Sigmoid colon (tissue), 7 donors: ENCODE data around the gene LRRC39. TPM values are rescaled to one million over a fixed set of nuclear protein-coding genes. Genes with fewer than 3 reads are reported as not detected.
"Not testable (repeated sequence)": the region's sequence is repeated elsewhere in the genome, so short reads cannot be mapped to it uniquely, and the experiment has no call there.

Source experiments
- DNase-seq: peaks from one replicate; pipeline ENCODE4 v3.0.0-alpha.2; 2019
- H3K27ac ChIP-seq, 4 donors: fragments of 200-600 bp; sonication (generic); one replicate each; pipeline ENCODE4 v1.5.1; 2016 to 2019; ENCODE audit warnings: mild to moderate bottlenecking in 1 of 4
- H3K27me3 ChIP-seq, 3 donors: fragments of 200-600 bp; sonication (generic); one replicate each; pipeline ENCODE4 v1.5.1; 2019; ENCODE audit warnings: mild to moderate bottlenecking in 1 of 3
- H3K36me3 ChIP-seq, 4 donors: fragments of 200-600 bp; sonication (generic); one replicate each; pipeline ENCODE4 v1.5.1; 2016 to 2019
- H3K4me1 ChIP-seq, 4 donors: fragments of 200-600 bp; sonication (generic); one replicate each; pipeline ENCODE4 v1.5.1; 2017 to 2019
- H3K4me3 ChIP-seq, 4 donors: fragments of 200-600 bp; sonication (generic); one replicate each; pipeline ENCODE4 v1.5.1; 2017 to 2019; ENCODE audit warnings: mild to moderate bottlenecking in 2 of 4, moderate library complexity in 1 of 4
- H3K9me3 ChIP-seq, 4 donors: fragments of 200-600 bp in 3 of 4; sonication (generic) in 3 of 4; one replicate each; pipeline versions ENCODE4 v1.5.1 to v1.6.1; 2013 to 2019
- CTCF ChIP-seq, 4 experiments: fragments of 450-650 bp in 3 of 4; fragments of 200-600 bp in 1 of 4; IDR thresholded peaks; one replicate each; pipeline ENCODE4 v1.5.1; 2016 to 2019; ENCODE audit warnings: antibody characterized with exemption in 4 of 4, mild to moderate bottlenecking in 3 of 4, moderate library complexity in 2 of 4
- EP300 ChIP-seq, 4 donors: sonication (generic); formaldehyde crosslinking; IDR thresholded peaks; one replicate each; pipeline ENCODE4 v1.6.1; 2017; ENCODE audit warnings: antibody characterized with exemption in 4 of 4
- POLR2A ChIP-seq, 2 donors: fragments of 450-650 bp; IDR thresholded peaks; one replicate each; pipeline ENCODE4 v1.6.1; 2016; ENCODE audit warnings: antibody characterized with exemption in 2 of 2, mild to moderate bottlenecking in 2 of 2, moderate library complexity in 2 of 2
- POLR2AphosphoS5 ChIP-seq, 4 donors: sonication (generic); formaldehyde crosslinking; IDR thresholded peaks; one replicate each; pipeline ENCODE4 v1.6.1; 2017; ENCODE audit warnings: antibody characterized with exemption in 4 of 4
- WGBS, 2 donors: extraction: QIAGEN DNeasy Blood & Tissue Kit; methylation state at CpG; one replicate each; pipeline ENCODE4 v1.1.7; 2013; 5-methylcytosine and 5-hydroxymethylcytosine counted together
- intact Hi-C: fragments of 100-400 bp; cut with DNase I; formaldehyde crosslinking; loops from one replicate; pipeline ENCODE4 v1.15.1; 2023
- polyA plus RNA-seq, 3 donors: library from polyadenylated mRNA; stranded (reverse); fragments of 200-250 nt; gene quantifications; one replicate each; pipeline ENCODE4 v1.2.3, GENCODE V29; 2013
- total RNA-seq, 4 donors: library from RNA; depleted of rRNA; stranded (reverse); fragments of >200 nt; gene quantifications; one replicate each; pipeline ENCODE4 v1.1.0, GENCODE V29; 2016
- donor health status: healthy with polysubstance abuse.
- donor health status: Bipolar disorder and iron deficiency.
- donor health status: healthy.

LRRC39 gene
- total and polyA plus RNA-seq, 7 donors, result 0.52 to 4.2 (median 1.6) TPM; not detected in 2

GRCh38 chr1:100202703-100203102, 24.6 kb upstream of the LRRC39 start:
- not testable (repeated sequence) for DNase-seq, H3K27me3 ChIP-seq, H3K9me3 ChIP-seq
- Histone ChIP-seq H3K4me1 (peaks cover 0 to 49% (median 26%) of the 10 kb centered on the region in 4 donors), H3K4me3 (peak overlapping the region in 1 of 4 donors; percentile 4), H3K27ac (peak overlapping the region in 3 of 4 donors; percentile 73 to 79 (median 73)), H3K36me3 (peaks cover 0 to 45% (median 6%) of the 10 kb centered on the region in 4 donors)
- intact Hi-C loops, result loop anchor here (2.0 to 5.0 kb wide), 2 partner anchors 70 to 160 kb away; partner anchors contain the start of genes SASS6 and TRMT13
- TF ChIP-seq EP300 (IDR thresholded peaks at IDR 0.05), result peak; percentile 49 to 91 (median 72)
- TF ChIP-seq POLR2AphosphoS5 (IDR thresholded peaks at IDR 0.05), result peak; percentile 47 to 89 (median 68)
- WGBS, 2 donors, result 62 to 81% methylated on average over 2 of the region's 2 CpGs

DNA sequence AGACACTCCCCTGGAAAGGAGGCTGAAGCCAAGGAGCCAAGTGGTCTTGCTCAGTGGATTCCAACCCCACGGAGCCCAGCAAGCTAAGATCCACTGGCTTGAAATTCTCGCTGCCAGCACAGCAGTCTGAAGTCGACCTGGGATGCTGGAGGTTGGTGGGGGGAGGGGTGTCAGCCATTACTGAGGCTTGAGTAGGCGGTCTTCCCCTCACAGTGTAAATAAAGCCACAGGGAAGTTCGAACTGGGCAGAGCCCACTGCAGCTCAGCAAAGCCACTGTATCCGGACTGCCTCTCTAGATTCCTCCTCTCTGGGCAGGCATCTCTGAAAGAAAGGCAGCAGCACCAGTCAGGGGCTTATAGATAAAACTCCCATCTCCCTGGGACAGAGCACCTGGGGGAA, 22.0 kb upstream of the LRRC39 start:
- DNase-seq, result not testable (repeated sequence)

GRCh38 chr1:100198596-100198995, 20.5 kb upstream of the LRRC39 start:
- 97 to 98% methylated on average over 1 of the region's 1 CpG for WGBS, 2 donors
- intact Hi-C loops, result no loop called here
- Histone ChIP-seq H3K36me3 (peaks cover 0 to 22% (median 6%) of the 10 kb centered on the region in 4 donors), H3K4me1 (peaks cover 0 to 45% (median 26%) of the 10 kb centered on the region in 4 donors), H3K27me3 (no peaks in the 10 kb centered on the region), H3K27ac (peak overlapping the region in 1 of 4 donors; percentile 1), H3K4me3 (no peak overlapping the region), H3K9me3 (no peaks in the 10 kb centered on the region)
- DNase-seq, result no peak
- TF ChIP-seq POLR2AphosphoS5 (IDR thresholded peaks at IDR 0.05), result peak in 2 of 4 donors; percentile 27 to 32
- TF ChIP-seq CTCF (IDR thresholded peaks at IDR 0.05), result no peak
- TF ChIP-seq POLR2A (IDR thresholded peaks at IDR 0.05), result no peak

More for the DNA sequence above, 22.0 kb upstream of the LRRC39 start:
- intact Hi-C loops, result loop anchor here (5.0 kb wide), 1 partner anchor 158 kb away; no protein-coding TSS in a partner anchor
- not testable (repeated sequence) for H3K9me3 ChIP-seq, H3K27me3 ChIP-seq, H3K4me3 ChIP-seq
- peaks cover 0 to 25% (median 4%) of the 10 kb centered on the region in 4 donors for H3K36me3 ChIP-seq
- 85 to 93% methylated on average over 6 of the region's 6 CpGs for WGBS, 2 donors
- peak overlapping the region in 3 of 4 donors; percentile 13 to 43 (median 42) for H3K27ac ChIP-seq
- H3K4me1 ChIP-seq, result peaks cover 0 to 49% (median 26%) of the 10 kb centered on the region in 4 donors

DNA sequence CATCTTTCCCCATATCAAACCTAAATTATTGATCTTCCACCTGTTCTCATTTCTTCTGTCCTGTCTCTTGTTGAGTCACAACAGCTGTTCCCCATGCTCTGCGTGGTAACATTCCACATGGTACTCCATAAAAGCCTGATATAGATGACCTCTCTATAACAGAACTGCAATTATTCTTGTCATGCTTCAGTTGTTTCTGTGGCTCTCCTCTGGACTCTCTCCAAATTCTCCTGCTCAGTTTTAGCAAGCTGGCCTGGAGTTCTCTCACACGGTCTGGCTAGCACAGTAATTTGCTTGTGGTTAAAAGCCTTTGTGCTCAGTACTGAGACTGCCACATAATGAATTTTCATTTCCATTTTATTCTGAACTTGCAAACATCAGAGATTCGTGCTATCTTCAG, 10.6 kb upstream of the LRRC39 start:
- no peak for TF ChIP-seq CTCF (IDR thresholded peaks at IDR 0.05)
- peak in 3 of 4 donors; percentile 16 to 57 (median 48) for TF ChIP-seq POLR2AphosphoS5 (IDR thresholded peaks at IDR 0.05)
- DNase-seq, result peak; percentile 67
- 73 to 77% methylated on average over 3 of the region's 3 CpGs for WGBS, 2 donors
- Histone ChIP-seq H3K4me3 (no peak overlapping the region), H3K36me3 (no peaks in the 10 kb centered on the region), H3K9me3 (no peaks in the 10 kb centered on the region), H3K27ac (peak overlapping the region in 3 of 4 donors; percentile 68 to 77 (median 72)), H3K4me1 (peaks cover 0 to 29% (median 22%) of the 10 kb centered on the region in 4 donors), H3K27me3 (no peaks in the 10 kb centered on the region)
- intact Hi-C loops, result loop anchor here (10.0 kb wide), 1 partner anchor 54 kb away; the partner anchor contains the start of genes SASS6 and TRMT13

- WGBS, 2 donors, result 90% methylated on average over 3 of the region's 3 CpGs
- H3K36me3 ChIP-seq, result no peaks in the 10 kb centered on the region
- peaks cover 0 to 29% (median 22%) of the 10 kb centered on the region in 4 donors for H3K4me1 ChIP-seq
- H3K4me3 ChIP-seq, result no peak overlapping the region
- no peaks in the 10 kb centered on the region for H3K27me3 ChIP-seq
- DNase-seq, result peak; percentile 81
- intact Hi-C loops, result loop anchor here (10.0 kb wide), 1 partner anchor 53 kb away; the partner anchor contains the start of genes SASS6 and TRMT13
- peak overlapping the region in 3 of 4 donors; percentile 68 to 77 (median 72) for H3K27ac ChIP-seq
- no peaks in the 10 kb centered on the region for H3K9me3 ChIP-seq
- TF ChIP-seq POLR2A (IDR thresholded peaks at IDR 0.05) (no peak), EP300 (IDR thresholded peaks at IDR 0.05) (no peak), POLR2AphosphoS5 (IDR thresholded peaks at IDR 0.05) (peak in 1 of 4 donors; percentile 35)
Measured at GRCh38 chr1:100187912-100188311, 9.9 kb upstream of the LRRC39 start.

- Histone ChIP-seq H3K27me3 (no peaks in the 10 kb centered on the region), H3K4me1 (peaks cover 0 to 21% (median 18%) of the 10 kb centered on the region in 4 donors), H3K27ac (no peak overlapping the region), H3K4me3 (no peak overlapping the region), H3K36me3 (no peaks in the 10 kb centered on the region), H3K9me3 (no peaks in the 10 kb centered on the region)
- no peak for DNase-seq
- 35 to 78% methylated on average over 1 of the region's 1 CpG for WGBS, 2 donors
- no peak for TF ChIP-seq POLR2AphosphoS5 (IDR thresholded peaks at IDR 0.05)
- TF ChIP-seq CTCF (IDR thresholded peaks at IDR 0.05), result no peak
- TF ChIP-seq EP300 (IDR thresholded peaks at IDR 0.05), result no peak
- no peak for TF ChIP-seq POLR2A (IDR thresholded peaks at IDR 0.05)
- intact Hi-C loops, result loop anchor here (10.0 kb wide), 1 partner anchor 50 kb away; the partner anchor contains the start of genes SASS6 and TRMT13
Measured at GRCh38 chr1:100184536-100184935, 6.5 kb upstream of the LRRC39 start.
